Mesenchymal stem cell (in vitro differentiated cells and primary cell): ENCODE measurements around the gene FILIP1L.

Experiments
- DNase-seq: peaks from one replicate; pipeline ENCODE4 v3.0.0-alpha.2; 2013
- H2AFZ ChIP-seq: one replicate; pipeline ENCODE4 v1.6.1; 2013; ENCODE audit warnings: low read depth, mild to moderate bottlenecking, control low read depth, inconsistent platforms, low read length, moderate library complexity
- H2AK5ac ChIP-seq: 2 replicates; pipeline ENCODE4 v1.6.1; 2013; ENCODE audit warnings: low read length, moderate library complexity, mild to moderate bottlenecking, inconsistent platforms; ENCODE audit not compliant: severe bottlenecking
- H2BK120ac ChIP-seq: one replicate; pipeline ENCODE4 v1.6.1; 2013; ENCODE audit warnings: low read depth, mild to moderate bottlenecking, inconsistent platforms, low read length, moderate library complexity
- H2BK12ac ChIP-seq, 2 experiments: one replicate each; pipeline ENCODE4 v1.6.1; 2013; ENCODE audit warnings: inconsistent platforms in 2 of 2, low read length in 2 of 2, mild to moderate bottlenecking in 2 of 2, moderate library complexity in 2 of 2, control low read depth in 1 of 2
- H2BK15ac ChIP-seq: one replicate; pipeline ENCODE4 v1.6.1; 2013; ENCODE audit warnings: mild to moderate bottlenecking, low read depth, inconsistent platforms; ENCODE audit not compliant: poor library complexity, severe bottlenecking
- H2BK5ac ChIP-seq: 2 replicates; pipeline ENCODE4 v1.6.1; 2013; ENCODE audit warnings: low read depth, mild to moderate bottlenecking, low read length, control low read depth, inconsistent platforms; ENCODE audit not compliant: poor library complexity, severe bottlenecking
- H3K14ac ChIP-seq, 2 experiments: one replicate each; pipeline ENCODE4 v1.6.1; 2013; ENCODE audit warnings: inconsistent platforms in 2 of 2, low read length in 2 of 2, control low read depth in 1 of 2, mild to moderate bottlenecking in 1 of 2, moderate library complexity in 1 of 2
- H3K18ac ChIP-seq, 2 experiments: one replicate each; pipeline ENCODE4 v1.6.1; 2013; ENCODE audit warnings: inconsistent platforms in 2 of 2, low read length in 2 of 2, control low read depth in 1 of 2, low read depth in 1 of 2, mild to moderate bottlenecking in 1 of 2
- H3K23ac ChIP-seq, 2 experiments: one replicate each; pipeline ENCODE4 v1.6.1; 2013; ENCODE audit warnings: inconsistent platforms in 2 of 2, low read length in 2 of 2, mild to moderate bottlenecking in 2 of 2, moderate library complexity in 2 of 2, control low read depth in 1 of 2
- H3K27ac ChIP-seq: 2 replicates; pipeline ENCODE4 v1.5.1; 2013; ENCODE audit warnings: mild to moderate bottlenecking, moderate library complexity, low read length, control low read depth, inconsistent platforms; ENCODE audit not compliant: poor library complexity, severe bottlenecking
- H3K27me3 ChIP-seq, 2 experiments: 2 replicates each; pipeline versions ENCODE4 v1.6.1 to v1.7.0; 2013; ENCODE audit warnings: low read length in 2 of 2, mild to moderate bottlenecking in 2 of 2, moderate library complexity in 2 of 2, control low read depth in 1 of 2, inconsistent platforms in 1 of 2; ENCODE audit not compliant: control insufficient read depth in 1 of 2, insufficient read depth in 1 of 2
- H3K36me3 ChIP-seq, 2 experiments: 2 replicates each; pipeline versions ENCODE4 v1.6.1 to v1.7.0; 2013; ENCODE audit warnings: low read length in 2 of 2, control low read depth in 1 of 2, inconsistent platforms in 1 of 2, low read depth in 1 of 2, mild to moderate bottlenecking in 1 of 2; ENCODE audit not compliant: insufficient read depth in 2 of 2, control insufficient read depth in 1 of 2
- H3K4ac ChIP-seq, 2 experiments: one replicate each; pipeline ENCODE4 v1.6.1; 2013; ENCODE audit warnings: inconsistent platforms in 2 of 2, low read length in 2 of 2, mild to moderate bottlenecking in 2 of 2, moderate library complexity in 2 of 2, control low read depth in 1 of 2, low read depth in 1 of 2
- H3K4me1 ChIP-seq: 2 replicates; pipeline ENCODE4 v1.6.1; 2013; ENCODE audit warnings: low read depth, low read length, control low read depth; ENCODE audit not compliant: control insufficient read depth, insufficient read depth
- H3K4me2 ChIP-seq: 2 replicates; pipeline ENCODE4 v1.6.1; 2013; ENCODE audit warnings: low read length, mild to moderate bottlenecking, inconsistent platforms; ENCODE audit not compliant: poor library complexity, severe bottlenecking
- H3K4me3 ChIP-seq, 2 experiments: 2 replicates each; pipeline versions ENCODE4 v1.5.1 to v1.7.0; 2013; ENCODE audit warnings: low read length in 2 of 2, mild to moderate bottlenecking in 2 of 2, control low read depth in 1 of 2, low read depth in 1 of 2; ENCODE audit not compliant: insufficient read depth in 1 of 2
- H3K79me1 ChIP-seq: replicated peaks from 2 replicates; pipeline ENCODE4 v1.6.1; 2013; ENCODE audit warnings: mild to moderate bottlenecking, control low read depth, low read length, inconsistent platforms; ENCODE audit not compliant: poor library complexity, severe bottlenecking
- H3K9ac ChIP-seq: 2 replicates; pipeline ENCODE4 v1.7.0; 2013; ENCODE audit warnings: mild to moderate bottlenecking, low read length, moderate library complexity
- H3K9me3 ChIP-seq: 2 replicates; pipeline ENCODE4 v1.7.0; 2013; ENCODE audit warnings: mild to moderate bottlenecking, low read length; ENCODE audit not compliant: control insufficient read depth
- H4K8ac ChIP-seq: one replicate; pipeline ENCODE4 v1.6.1; 2013; ENCODE audit warnings: inconsistent platforms, mild to moderate bottlenecking, low read length, moderate library complexity
- H4K91ac ChIP-seq: one replicate; pipeline ENCODE4 v1.6.1; 2013; ENCODE audit warnings: mild to moderate bottlenecking, low read length, inconsistent platforms
- WGBS: methylation state at CpG from one replicate; pipeline ENCODE4 v1.1.7; 2013; ENCODE audit warnings: mixed read lengths; 5-methylcytosine and 5-hydroxymethylcytosine counted together

Gene FILIP1L

DNA sequence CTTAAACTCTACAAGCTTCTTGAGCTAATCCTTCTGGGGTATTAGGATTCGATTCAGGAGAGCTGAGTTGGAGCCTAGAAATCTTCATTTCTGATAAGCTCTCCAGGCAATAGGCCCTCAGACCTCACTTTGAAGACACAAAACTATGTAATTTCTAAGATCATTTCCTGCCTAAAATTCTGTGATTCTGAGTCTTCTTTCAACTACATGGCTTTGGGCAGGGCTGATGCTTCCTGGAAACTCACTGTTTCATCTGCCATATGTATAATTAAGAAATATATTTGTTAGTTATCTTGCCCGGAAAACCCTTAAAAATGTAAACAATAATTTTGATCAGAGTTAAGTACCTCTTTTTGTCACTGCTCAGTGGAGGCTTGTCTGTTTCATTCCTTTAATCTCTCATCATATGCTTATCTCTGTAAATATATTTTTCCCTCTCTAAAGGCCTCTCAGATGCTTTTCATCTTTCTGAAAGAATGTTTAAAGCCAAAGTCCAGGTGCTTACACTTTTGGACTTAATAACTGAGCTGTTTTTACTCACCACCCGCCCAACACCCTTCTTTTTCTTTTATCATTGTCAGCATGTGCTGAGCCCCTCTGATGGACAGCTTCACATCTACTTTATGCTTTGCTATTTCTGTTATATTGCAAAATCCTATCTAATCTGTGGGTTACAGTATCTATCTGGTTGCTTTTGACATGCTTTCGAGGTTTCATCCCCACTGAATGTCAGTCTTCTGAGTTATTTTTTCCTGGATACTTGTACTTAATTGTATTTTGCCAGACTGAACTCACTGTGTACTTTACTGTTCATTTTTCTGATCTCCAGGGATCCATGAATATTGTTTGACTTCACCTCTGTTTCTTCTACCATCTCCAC lies 38.2 kb downstream of the FILIP1L start:
- H3K23ac ChIP-seq: no peak overlapping the region
- H3K4me3 ChIP-seq: no peak overlapping the region
- H3K14ac ChIP-seq: no peak overlapping the region
- H2BK15ac ChIP-seq: no peak overlapping the region
- no peak overlapping the region for H3K18ac ChIP-seq
- H3K27me3 ChIP-seq: no peaks in the 10 kb centered on the region
- no peak overlapping the region for H2AK5ac ChIP-seq
- H3K4me2 ChIP-seq: no peak overlapping the region
- no peak overlapping the region for H4K8ac ChIP-seq
- no peak overlapping the region for H3K27ac ChIP-seq
- H3K9ac ChIP-seq: peak overlapping the region; percentile 31
- WGBS: 6% methylated on average over 2 of the region's 4 CpGs
- H3K79me1 ChIP-seq: no peaks in the 10 kb centered on the region
- H3K4me1 ChIP-seq: peaks cover 4% of the 10 kb centered on the region
- no peak overlapping the region for H3K4ac ChIP-seq
- H2BK12ac ChIP-seq: no peak overlapping the region
- H3K9me3 ChIP-seq: no peaks in the 10 kb centered on the region
- no peak overlapping the region for H4K91ac ChIP-seq
- no peak overlapping the region for H2BK5ac ChIP-seq
- no peak overlapping the region for H2BK120ac ChIP-seq
- H2AFZ ChIP-seq: no peak overlapping the region
- H3K36me3 ChIP-seq: no peaks in the 10 kb centered on the region
- DNase-seq: peak; percentile 50

DNA sequence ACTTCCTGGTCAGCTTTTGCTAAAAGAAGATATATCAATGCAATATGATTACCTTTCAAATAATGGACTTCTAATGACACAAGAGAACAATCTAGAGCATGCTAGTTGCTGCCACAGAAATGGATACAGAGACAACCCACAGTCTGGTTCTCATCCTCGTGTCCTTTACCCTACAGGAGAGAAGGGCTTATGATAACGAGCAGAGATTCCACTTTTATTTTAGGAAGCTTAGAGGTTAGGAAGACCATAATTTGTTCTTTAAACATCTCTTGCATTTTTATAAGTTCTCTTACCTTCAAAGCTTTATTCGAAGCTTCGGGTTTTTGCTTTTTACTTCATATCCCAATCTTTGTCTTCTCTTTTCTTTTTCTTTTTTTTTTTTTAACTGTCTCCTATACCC lies 39.1 kb downstream of the FILIP1L start:
- Histone ChIP-seq H3K23ac (no peak overlapping the region), H4K8ac (peak overlapping the region; percentile 54), H3K14ac (no peak overlapping the region), H2BK12ac (peak overlapping the region in 1 of 2 experiments; percentile 93), H3K79me1 (no peaks in the 10 kb centered on the region), H4K91ac (peak overlapping the region; percentile 50), H2BK15ac (no peak overlapping the region), H3K27me3 (no peaks in the 10 kb centered on the region), H3K4ac (peak overlapping the region in 1 of 2 experiments; percentile 93), H3K4me3 (no peak overlapping the region), H2BK120ac (peak overlapping the region; percentile 34), H2AFZ (no peak overlapping the region), H3K18ac (peak overlapping the region; percentile 48 to 92), H3K9me3 (no peaks in the 10 kb centered on the region), H3K4me2 (no peak overlapping the region), H3K36me3 (no peaks in the 10 kb centered on the region), H2AK5ac (no peak overlapping the region), H3K4me1 (peaks cover 4% of the 10 kb centered on the region), H2BK5ac (no peak overlapping the region), H3K9ac (no peak overlapping the region), H3K27ac (no peak overlapping the region)
- 84% methylated on average over 3 of the region's 4 CpGs for whole genome bisulfite sequencing
- DNase-seq: no peak

DNA sequence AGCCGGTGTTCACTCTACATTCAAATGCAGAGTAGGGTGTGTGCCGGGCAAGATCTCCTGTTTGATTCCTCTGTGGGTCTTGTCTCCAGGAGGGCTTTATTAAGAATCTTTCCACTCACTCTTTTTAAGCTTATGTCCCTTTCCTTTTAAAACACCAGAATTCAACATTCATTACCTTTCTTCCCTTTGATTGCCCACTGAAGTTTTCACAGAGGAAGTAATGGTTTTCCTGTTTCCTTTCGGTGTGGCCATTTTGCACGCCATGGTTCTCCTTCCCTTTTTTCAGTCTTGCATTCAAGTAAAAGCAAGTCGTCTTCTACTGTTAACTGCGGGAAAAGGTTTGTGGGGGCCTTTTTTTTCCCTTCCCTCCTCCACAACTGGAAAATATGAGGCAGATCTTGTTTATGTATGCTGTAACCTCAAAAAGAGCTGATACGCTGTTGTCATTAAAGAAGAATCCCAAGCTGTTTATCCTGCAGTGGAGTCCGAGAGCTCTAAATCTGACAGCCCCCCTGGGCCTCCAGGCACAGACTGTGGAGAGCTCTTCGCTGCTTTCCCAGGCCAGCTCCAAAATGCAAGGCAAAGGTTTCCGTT lies 40.5 kb downstream of the FILIP1L start:
- Histone ChIP-seq H2BK5ac (no peak overlapping the region), H3K4me3 (peak overlapping the region in 1 of 2 experiments; percentile 1), H2AFZ (no peak overlapping the region), H3K9me3 (no peaks in the 10 kb centered on the region), H3K4me1 (peaks cover 4% of the 10 kb centered on the region), H3K27ac (peak overlapping the region; percentile 85), H3K23ac (no peak overlapping the region), H4K91ac (peak overlapping the region; percentile 87), H2BK120ac (peak overlapping the region; percentile 96), H2BK12ac (peak overlapping the region; percentile 63 to 94), H3K18ac (peak overlapping the region; percentile 93 to 94), H3K14ac (no peak overlapping the region), H2BK15ac (no peak overlapping the region), H2AK5ac (peak overlapping the region; percentile 94), H3K27me3 (no peaks in the 10 kb centered on the region), H3K36me3 (no peaks in the 10 kb centered on the region), H3K79me1 (peaks cover 2% of the 10 kb centered on the region), H3K4me2 (peak overlapping the region; percentile 54), H3K9ac (peak overlapping the region; percentile 78), H3K4ac (peak overlapping the region; percentile 86 to 99), H4K8ac (no peak overlapping the region)
- WGBS: 7% methylated on average over 6 of the region's 10 CpGs
- peak; percentile 99 for DNase-seq

GRCh38 chr3:100073049-100073713 lies 41.1 kb downstream of the FILIP1L start:
- Histone ChIP-seq H2AK5ac (peak overlapping the region; percentile 94), H3K4me3 (no peak overlapping the region), H2BK12ac (peak overlapping the region; percentile 63 to 94), H3K79me1 (peaks cover 2% of the 10 kb centered on the region), H2BK5ac (no peak overlapping the region), H2BK120ac (peak overlapping the region; percentile 96), H3K4me2 (no peak overlapping the region), H3K27me3 (no peaks in the 10 kb centered on the region), H4K91ac (peak overlapping the region; percentile 87), H2BK15ac (no peak overlapping the region), H3K27ac (peak overlapping the region; percentile 85), H3K18ac (peak overlapping the region; percentile 93 to 94), H3K9ac (peak overlapping the region; percentile 78), H2AFZ (no peak overlapping the region), H3K4me1 (peaks cover 4% of the 10 kb centered on the region), H4K8ac (no peak overlapping the region), H3K14ac (no peak overlapping the region), H3K9me3 (no peaks in the 10 kb centered on the region), H3K36me3 (no peaks in the 10 kb centered on the region), H3K23ac (no peak overlapping the region), H3K4ac (peak overlapping the region; percentile 86 to 99)
- WGBS: 31% methylated on average over 1 of the region's 1 CpG
- DNase-seq: no peak
